NCI-H1105 (cell line): Measurements from ENCODE around the gene YWHAG.
A peak's percentile ranks its signal among the peaks of the same experiment; 100 is the strongest.
"Not testable (repeated sequence)": the region's sequence is repeated elsewhere in the genome, so short reads cannot be mapped to it uniquely, and the experiment has no call there.

ENCODE experiments used
- DNase-seq: peaks from one replicate; lab custom pipeline; 2025; lab: John Stamatoyannopoulos, UW

Gene YWHAG

DNA sequence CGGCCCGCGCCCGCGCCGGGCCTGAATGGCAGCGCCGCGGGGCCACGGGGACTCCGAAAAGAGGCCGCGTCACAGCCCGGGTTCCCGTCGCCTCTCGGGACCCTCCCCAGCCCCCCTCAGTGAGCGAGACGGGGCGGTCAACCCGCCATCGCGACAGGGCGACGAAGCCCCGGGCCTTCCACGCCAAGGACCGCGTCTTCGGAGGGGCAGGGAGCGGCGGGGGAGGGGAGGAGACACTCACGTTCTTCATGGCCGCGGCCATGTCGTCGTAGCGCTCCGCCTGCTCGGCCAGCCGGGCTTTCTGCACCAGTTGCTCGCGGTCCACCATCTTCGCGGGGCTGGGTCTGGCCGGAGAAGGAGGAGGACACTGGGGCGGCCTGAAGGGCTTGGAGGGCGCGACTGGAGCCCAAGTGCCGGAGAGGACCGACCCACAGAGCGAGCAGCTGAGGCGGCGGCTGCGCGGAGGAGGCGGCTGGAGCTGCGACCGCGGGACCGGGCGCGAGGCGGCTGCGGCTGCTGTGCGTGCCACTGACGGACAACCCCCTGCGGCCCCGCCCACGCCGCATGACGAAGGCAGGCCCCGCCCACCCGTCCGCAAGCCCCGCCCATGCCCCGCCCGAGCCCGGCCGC lies at the start of gene YWHAG:
TSS of gene YWHAG (minus strand) at position 511 of the 630 bp plus-strand sequence. CDS start at position 328, 183 bp downstream.
- peak; percentile 85 for DNase-seq

- no peak for DNase-seq
These were observed 49.4 kb upstream of the YWHAG start for GRCh38 chr7:76408121-76408560.

DNA sequence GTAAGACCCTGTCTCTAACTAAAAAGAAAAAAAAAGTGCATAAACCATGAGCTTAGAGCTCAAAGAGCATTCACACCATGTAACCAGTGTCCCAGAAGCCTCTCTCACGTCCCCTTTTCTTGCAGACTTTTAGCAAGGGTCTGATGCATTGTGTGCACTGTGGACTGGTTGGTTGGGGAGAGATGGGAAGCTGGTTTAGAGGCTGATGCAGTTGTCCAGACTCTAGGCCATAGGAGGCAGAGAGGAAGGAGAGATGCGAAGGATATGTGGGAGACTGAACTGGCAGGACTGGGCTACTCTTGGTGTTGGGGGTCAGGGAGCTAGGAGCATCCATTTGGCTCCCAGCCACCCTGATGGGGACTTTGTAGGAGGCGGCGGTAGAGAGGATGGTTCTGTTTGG lies 48.9 kb upstream of the YWHAG start:
- no peak for DNase-seq

DNA sequence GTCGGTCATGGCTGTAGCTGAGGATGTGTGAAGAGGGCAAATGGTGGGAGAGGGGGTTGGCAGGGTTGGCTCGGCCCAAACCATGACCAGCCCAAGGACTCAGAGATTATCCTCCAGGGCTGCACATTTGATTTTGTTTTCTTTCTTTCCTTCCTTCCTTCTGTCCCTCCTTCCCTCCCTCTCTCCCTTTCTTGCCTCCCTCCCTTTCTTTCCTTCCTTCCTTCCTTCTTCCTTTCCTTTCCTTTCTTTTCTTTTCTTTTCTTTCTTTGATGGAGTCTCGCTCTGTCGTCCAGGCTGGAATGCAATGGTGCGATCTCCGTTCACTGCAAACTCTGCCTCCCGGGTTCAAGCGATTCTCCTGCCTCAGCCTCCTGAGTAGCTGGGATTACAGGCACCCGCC lies 46.9 kb upstream of the YWHAG start:
- no peak for DNase-seq

GRCh38 chr7:76403780-76404494 lies 45.1 kb upstream of the YWHAG start:
- no peak for DNase-seq

- not testable (repeated sequence) for DNase-seq
These were observed 44.3 kb upstream of the YWHAG start for GRCh38 chr7:76403097-76403496.

DNA sequence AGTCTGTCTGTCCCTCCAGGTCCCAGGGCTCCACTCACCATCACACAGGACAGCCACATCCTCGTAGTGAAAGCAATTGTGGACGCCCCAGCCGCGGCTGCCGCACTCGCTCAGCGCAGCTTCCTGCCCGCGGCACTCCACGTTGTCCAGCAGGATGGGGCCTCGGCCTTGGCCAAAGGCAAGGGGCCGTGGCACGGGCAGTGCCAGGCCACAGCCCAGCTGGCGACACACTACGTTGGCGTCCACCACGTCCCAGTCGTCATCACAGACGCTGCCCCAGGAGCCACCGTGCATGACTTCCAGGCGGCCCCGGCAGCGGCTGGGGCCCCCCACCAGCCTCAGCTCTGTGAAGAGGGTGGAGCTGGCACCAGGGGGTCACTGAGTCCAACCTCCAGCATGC lies 41.5 kb upstream of the YWHAG start:
- DNase-seq = no peak

DNA sequence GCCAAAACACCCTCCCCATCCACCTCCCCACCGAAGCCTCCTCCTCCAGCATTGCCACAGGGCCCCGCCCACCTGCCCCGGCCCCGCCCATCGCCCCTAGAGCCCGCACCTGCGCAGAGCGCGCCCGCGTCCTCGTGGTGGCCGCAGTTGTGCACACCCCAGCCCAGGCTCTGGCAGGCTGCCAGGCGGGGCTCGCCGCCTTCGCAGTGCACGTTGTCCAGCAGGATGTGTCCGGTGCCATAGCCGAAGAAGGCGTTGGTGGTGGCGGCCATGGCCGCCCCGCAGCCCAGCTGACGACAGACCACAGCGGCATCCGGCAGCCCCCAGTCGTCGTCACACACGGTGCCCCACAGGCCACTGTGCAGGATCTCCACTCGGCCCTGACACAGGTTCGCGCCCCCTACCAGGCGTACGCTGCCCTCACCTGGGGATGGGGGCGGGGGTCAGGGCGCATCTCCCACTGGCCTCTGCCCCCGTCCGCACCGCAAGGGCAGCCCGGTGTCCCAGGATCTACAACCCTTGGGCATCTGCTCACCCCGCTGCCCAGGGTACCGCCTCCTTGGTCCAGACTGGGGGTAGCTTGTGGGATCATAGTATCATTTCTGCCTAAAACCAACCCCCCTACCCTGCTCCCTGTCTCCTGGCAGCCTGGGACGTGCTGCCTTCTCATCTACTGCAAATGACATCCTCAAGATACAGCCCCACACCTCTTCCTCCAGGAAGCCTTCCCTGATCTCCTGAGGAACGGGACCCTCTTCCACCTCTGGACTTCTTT lies 38.8 kb upstream of the YWHAG start:
- no peak for DNase-seq

GRCh38 chr7:76396864-76397263 lies 38.1 kb upstream of the YWHAG start:
- no peak for DNase-seq

- DNase-seq = no peak
These were observed 37.4 kb upstream of the YWHAG start for GRCh38 chr7:76395965-76396726.

- not testable (repeated sequence) for DNase-seq
These were observed 36.8 kb upstream of the YWHAG start for GRCh38 chr7:76395605-76395964.

DNA sequence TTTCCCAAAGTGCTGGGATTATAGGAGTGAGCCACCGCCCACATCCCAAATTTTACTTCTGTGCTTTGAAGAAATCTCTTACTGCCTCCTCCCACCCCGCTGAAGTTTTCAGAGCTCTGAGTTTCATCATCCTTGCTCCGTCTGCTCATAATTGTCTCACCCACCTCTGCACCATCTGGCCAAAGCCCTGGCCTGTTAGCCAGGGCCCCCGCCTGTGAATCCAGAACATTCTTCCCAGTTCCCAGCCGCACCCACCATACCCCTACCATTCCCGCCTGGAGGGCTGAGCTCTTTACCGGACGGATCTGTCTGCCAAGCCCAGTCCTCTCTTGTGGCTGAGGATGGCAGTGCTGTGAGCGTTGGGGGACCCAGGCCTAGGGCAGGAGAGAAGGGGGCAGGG lies 36.2 kb upstream of the YWHAG start:
- DNase-seq = no peak

DNA sequence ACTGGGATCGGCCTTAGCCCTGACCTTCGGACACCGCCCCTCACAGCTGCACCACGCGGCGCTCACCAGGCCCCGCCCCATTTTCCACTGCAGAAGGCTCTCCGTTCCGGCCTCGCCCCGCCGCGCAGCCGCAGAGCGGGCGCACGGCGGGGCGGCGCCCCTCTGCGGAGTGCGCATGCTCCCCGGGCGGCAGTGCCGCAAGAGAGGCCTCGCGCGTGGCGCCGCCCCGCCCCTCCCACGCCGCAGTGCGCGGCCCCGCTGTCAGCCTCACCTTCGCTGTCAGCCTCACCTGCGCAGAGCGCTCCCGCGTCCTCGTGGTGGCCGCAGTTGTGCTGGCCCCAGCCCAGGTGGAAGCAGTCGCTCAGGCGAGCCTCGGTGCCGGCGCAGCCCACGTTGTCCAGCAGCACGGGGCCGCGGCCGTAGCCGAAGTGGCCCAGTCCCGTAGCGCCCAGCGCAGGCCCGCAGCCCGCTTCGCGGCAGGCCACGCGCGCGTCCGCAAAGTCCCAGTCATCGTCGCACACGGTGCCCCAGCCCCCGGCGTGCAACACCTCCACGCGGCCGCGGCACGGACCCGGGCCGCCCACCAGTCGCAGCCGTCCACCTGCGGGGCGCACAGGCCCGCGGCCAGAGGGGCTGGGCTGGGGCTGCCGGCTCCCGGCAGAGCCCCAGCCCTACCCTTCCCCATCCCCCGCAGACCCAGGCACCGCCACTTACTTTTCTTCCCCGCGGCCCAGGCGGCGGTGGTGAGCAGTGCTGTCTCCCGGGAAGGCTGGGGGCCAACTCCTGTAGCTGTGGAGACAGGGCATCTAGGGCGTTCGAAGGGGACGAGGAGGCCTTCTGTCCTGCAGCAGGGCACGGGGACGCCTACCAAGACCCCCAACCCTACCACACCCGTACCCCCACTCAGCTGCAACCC lies 34.6 kb upstream of the YWHAG start:
- DNase-seq = peak; percentile 82

- DNase-seq = no peak
These were observed 33.8 kb upstream of the YWHAG start for GRCh38 chr7:76392531-76393115.

DNA sequence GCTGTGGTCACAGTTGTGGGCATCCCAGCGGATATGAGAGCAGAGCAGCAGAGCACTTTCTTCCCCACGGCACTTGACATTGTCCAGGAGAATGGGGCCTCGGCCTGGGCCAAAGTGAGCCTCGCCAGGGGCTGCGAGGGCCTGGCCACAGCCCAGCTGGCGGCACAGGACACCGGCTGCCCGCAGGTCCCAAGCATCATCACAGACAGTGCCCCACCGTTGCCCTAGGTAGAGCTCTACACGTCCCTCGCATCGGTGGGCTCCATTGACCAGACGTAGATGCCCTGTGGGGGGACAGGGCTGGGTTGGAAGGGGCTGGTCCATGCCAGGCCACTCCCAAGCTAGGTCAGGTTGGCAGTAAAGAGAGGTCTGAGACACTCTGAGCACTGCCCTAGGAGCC lies 31.3 kb upstream of the YWHAG start:
- DNase-seq = no peak

DNA sequence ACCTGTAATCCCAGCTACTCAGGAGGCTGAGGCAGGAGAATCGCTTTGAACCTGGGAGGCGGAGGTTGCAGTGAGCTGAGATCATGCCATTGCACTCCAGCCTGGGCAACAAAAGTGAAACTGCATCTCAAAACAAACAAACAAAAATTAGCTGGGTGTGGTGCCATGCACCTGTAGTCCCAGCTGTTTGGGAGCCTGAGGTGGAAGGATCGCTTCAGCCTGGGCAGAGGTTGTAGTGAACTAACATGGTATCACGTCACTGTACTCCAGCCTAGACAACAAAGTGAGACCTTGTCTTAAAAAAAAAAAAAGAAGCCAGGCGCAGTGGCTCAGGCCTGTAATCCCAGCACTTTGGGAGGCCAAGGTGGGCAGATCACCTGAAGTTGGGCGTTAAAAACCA lies 29.0 kb upstream of the YWHAG start:
- DNase-seq = not testable (repeated sequence)

DNA sequence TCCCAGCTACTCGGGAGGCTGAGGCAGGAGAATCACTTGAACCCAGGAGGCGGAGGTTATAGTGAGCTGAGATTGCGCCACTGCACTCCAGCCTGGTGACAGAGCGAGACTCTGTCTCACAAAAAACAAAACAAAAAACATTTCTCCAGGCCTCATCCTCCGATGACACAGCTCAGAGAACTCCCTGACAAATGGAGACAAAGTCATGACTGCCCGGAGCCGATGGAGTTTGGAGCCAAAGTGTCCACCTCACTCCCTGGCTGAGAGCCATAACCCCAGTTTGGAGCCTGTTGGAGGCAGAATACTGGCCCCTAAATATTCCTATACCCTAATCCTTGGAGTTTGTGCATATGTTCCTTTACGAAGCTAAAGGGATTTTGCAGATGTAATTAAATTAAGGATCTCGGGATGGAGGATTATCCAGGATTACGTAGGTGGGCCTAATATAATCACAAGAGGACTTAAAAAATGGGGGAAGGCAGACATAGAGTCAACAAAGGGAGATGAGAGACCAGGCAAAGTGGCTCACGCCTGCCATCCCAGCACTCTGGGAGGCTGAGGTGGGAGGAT lies 28.0 kb upstream of the YWHAG start:
- DNase-seq = no peak

DNA sequence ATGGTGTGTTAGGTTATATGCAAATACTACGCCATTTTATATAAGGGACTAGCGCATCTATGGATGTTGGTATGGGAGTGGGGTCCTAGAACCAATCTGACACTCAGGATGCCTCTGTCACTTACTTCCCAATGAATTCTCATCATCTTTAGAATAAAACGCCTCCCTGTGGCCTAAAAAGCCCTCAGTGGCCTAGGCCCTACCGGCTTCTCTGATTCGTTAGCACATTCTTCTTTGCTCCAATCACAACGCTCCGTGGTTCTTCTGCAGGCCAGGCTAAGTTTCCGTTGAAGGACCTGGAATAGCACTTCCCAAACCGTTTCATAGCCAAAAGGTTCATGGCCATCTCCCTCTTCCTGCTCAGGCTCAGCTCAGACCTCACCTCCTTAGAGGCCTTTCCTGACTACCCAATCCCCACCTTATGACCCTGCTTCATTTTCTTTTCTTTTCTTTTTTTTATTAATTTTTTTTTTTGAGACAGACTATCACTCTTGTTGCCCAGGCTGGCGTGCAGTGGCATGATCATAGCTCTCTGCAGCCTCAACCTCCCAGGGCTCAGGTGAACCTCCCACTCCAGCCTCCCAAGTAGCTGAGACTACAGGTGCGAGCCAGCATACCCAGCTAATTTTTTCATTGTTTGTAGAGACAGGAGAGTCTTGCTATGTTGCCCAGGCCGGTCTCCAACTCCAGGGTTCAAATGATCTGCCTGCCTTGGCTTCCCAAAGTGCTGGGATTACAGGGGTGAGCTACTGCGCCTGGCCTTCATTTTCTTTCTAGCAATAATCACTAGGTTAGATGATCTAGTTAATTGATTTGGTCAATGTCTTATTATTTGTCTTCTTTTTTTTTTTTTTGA lies 24.5 kb upstream of the YWHAG start:
- DNase-seq = no peak

DNA sequence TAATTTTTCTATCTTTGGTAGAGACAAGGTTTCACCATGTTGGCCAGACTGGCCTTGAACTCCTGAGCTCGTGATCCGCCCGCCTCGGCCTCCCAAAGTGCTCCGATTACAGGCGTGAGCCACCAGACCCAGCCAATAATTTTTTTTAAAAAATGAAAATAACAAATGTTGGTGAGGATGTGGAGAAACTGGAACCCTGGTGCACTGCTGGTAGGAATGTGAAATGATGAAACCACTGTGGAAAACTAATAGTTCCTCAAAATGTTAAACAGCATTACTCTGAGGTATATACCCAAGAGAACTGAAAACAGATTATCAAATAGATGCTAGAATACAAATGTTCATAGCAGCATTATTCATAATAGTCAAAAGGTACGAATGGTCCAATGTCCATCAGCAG lies 23.0 kb upstream of the YWHAG start:
- no peak for DNase-seq

DNA sequence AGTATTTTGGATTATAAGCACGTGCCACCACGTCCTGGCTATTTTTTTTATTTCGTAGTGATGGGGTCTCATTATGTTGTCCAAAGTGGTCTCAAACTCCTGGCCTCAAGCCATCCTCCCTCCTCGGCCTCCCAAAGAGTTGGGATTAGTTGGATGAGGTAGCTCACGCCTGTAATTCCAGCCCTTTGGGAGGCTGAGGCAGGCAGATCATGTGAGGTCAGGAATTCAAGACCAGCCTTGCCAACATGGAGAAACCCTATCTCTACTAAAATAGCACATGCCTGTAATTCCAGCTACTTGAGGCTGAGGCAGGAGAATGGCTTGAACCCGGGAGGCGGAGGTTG lies 21.8 kb upstream of the YWHAG start:
- no peak for DNase-seq
